H54 (cell line): ENCODE measurements around the gene CYB561D2.

Experiments
- DNase-seq: peaks from one replicate; pipeline ENCODE4 v3.0.0; 2011; ENCODE audit warnings: low spot score, mixed read lengths; ENCODE audit not compliant: insufficient read length
- FAIRE-seq: peaks from 3 replicates; lab custom pipeline; 2011; peaks lifted over from hg19 to GRCh38; lab: Jason Lieb, UNC
- POLR2A ChIP-seq: IDR thresholded peaks from 2 replicates; pipeline ENCODE4 v1.6.1; 2011; ENCODE audit warnings: low read depth, mild to moderate bottlenecking, low read length

Gene CYB561D2

GRCh38 chr3:50374363-50375257 lies 23.9 kb downstream of the CYB561D2 start:
- DNase-seq (no peak), FAIRE-seq (no peak)
- TF ChIP-seq POLR2A, result no peak

GRCh38 chr3:50375258-50375931 lies 24.7 kb downstream of the CYB561D2 start:
- TF ChIP-seq POLR2A, result no peak
- FAIRE-seq (peak; percentile 36), DNase-seq (peak; percentile 68)

GRCh38 chr3:50378024-50378423 lies 27.4 kb downstream of the CYB561D2 start:
- no peak for FAIRE-seq
- no peak for TF ChIP-seq POLR2A
- no peak for DNase-seq

- no peak for DNase-seq
- no peak for FAIRE-seq
- TF ChIP-seq POLR2A, result no peak
These were observed 28.1 kb downstream of the CYB561D2 start for GRCh38 chr3:50378757-50379156.

GRCh38 chr3:50380405-50381085 lies 29.9 kb downstream of the CYB561D2 start:
- no peak for DNase-seq
- TF ChIP-seq POLR2A, result no peak
- FAIRE-seq, result no peak

GRCh38 chr3:50381383-50381782 lies 30.7 kb downstream of the CYB561D2 start:
- TF ChIP-seq POLR2A, result no peak
- DNase-seq (no peak), FAIRE-seq (no peak)

- no peak for TF ChIP-seq POLR2A
- FAIRE-seq, result no peak
- DNase-seq, result no peak
These were observed 32.1 kb downstream of the CYB561D2 start for GRCh38 chr3:50382722-50383121.

- TF ChIP-seq POLR2A, result no peak
- DNase-seq (no peak), FAIRE-seq (no peak)
These were observed 33.1 kb downstream of the CYB561D2 start for GRCh38 chr3:50383750-50384149.

GRCh38 chr3:50385754-50386153 lies 35.1 kb downstream of the CYB561D2 start:
- DNase-seq (no peak), FAIRE-seq (no peak)
- no peak for TF ChIP-seq POLR2A

- TF ChIP-seq POLR2A, result no peak
- FAIRE-seq (no peak), DNase-seq (no peak)
These were observed 37.5 kb downstream of the CYB561D2 start for GRCh38 chr3:50388016-50388719.

GRCh38 chr3:50388720-50389413 lies 38.2 kb downstream of the CYB561D2 start:
- DNase-seq, result no peak
- TF ChIP-seq POLR2A, result no peak
- no peak for FAIRE-seq

- no peak for TF ChIP-seq POLR2A
- DNase-seq, result no peak
- FAIRE-seq, result no peak
These were observed 38.7 kb downstream of the CYB561D2 start for GRCh38 chr3:50389414-50389767.
